ENCODE results near the gene ADRM1. TPM values are rescaled to one million over a fixed set of nuclear protein-coding genes. Genes with fewer than 3 reads are reported as not detected.

ADRM1 gene
- total and polyA plus RNA-seq, 12 donors, result 50.6 to 254 (median 126) TPM

DNA sequence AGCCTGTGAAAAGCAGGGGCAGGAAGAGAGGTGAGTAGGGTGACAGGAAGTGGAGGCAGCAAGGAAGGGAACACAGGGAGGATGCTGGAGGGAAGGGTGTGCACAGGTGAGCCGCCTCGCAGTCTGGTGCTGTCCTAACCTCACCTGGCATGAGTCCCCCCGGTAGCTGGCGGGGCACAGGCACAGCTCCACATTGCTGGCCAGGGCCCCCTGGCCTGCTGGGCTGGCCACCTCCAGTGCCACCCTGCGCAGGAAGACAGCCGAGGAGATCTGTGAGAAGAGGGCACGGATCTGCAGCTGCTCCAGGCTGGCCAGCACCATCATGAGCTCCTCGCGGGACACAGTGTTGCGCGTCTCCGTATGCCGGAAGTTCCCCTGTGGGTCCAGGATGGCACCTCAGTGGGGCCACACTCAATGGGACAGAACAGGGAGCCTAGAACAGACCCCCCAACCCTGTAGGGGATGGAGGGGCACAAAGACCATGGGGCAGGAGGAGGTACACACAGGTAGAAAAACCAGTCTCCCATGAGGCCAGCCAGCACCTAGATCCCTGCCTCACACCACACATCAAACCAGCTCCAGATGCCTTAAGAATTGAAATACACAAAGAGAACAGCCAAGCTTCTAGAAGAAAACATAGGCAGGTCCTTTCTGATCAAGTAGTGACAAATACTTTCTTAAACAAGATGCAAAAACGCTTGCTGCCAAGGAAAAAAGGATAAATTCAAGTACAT lies 22.5 kb downstream of the ADRM1 start:
- H3K4me3 ChIP-seq, result no peak overlapping the region
- no peak for DNase-seq
- H3K27ac ChIP-seq, result no peak overlapping the region
- H3K9me3 ChIP-seq (replicated peaks in 1 of 3), result no peaks in the 10 kb centered on the region
- intact Hi-C loops (cut with DNase I), result no loop called here
- H3K27me3 ChIP-seq, result no peaks in the 10 kb centered on the region
- WGBS, 4 donors, result 87 to 95% (median 91%) methylated on average over 12 to 14 of the region's 14 CpGs
- no peaks in the 10 kb centered on the region for H3K4me1 ChIP-seq (replicated peaks in 1 of 2)
- H3K36me3 ChIP-seq (replicated peaks in 1 of 2), result peaks cover 0 to 79% of the 10 kb centered on the region in 2 donors
- TF ChIP-seq, protein P1, sequence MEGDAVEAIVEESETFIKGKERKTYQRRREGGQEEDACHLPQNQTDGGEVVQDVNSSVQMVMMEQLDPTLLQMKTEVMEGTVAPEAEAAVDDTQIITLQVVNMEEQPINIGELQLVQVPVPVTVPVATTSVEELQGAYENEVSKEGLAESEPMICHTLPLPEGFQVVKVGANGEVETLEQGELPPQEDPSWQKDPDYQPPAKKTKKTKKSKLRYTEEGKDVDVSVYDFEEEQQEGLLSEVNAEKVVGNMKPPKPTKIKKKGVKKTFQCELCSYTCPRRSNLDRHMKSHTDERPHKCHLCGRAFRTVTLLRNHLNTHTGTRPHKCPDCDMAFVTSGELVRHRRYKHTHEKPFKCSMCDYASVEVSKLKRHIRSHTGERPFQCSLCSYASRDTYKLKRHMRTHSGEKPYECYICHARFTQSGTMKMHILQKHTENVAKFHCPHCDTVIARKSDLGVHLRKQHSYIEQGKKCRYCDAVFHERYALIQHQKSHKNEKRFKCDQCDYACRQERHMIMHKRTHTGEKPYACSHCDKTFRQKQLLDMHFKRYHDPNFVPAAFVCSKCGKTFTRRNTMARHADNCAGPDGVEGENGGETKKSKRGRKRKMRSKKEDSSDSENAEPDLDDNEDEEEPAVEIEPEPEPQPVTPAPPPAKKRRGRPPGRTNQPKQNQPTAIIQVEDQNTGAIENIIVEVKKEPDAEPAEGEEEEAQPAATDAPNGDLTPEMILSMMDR (IDR thresholded peaks at IDR 0.05), result no peak
- no peak for TF ChIP-seq POLR2A (IDR thresholded peaks at IDR 0.05)

DNA sequence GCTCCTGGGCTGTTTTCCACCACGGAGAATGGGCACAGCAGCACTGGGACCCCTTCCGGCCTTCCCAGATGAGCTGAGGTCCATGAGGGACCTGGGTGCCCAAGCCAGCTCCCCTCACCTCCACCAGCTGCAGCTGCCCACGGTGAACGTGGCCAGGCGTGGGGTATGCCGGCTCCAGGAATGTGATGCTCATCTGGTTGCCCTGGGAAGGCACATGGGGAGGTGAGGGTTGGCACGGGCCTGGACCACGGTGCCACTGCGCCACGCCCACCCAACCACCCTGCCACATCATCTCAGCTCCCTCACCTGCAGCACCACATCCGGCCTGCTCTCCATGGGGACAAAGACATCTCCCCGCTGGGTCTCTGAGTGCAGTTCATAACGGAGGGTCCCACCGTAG lies 23.8 kb downstream of the ADRM1 start:
- 90 to 95% (median 94%) methylated on average over 9 to 14 of the region's 14 CpGs; no CpG with 5 or more reads in 1 of the 4 donors for WGBS, 4 donors
- intact Hi-C loops (cut with DNase I), result no loop called here
- H3K36me3 ChIP-seq (replicated peaks in 1 of 2), result peaks cover 0 to 85% of the 10 kb centered on the region in 2 donors
- TF ChIP-seq, protein P1 (IDR thresholded peaks at IDR 0.05), result no peak
- no peak for TF ChIP-seq POLR2A (IDR thresholded peaks at IDR 0.05)
- H3K4me3 ChIP-seq, result no peak overlapping the region
- DNase-seq, result no peak
- no peaks in the 10 kb centered on the region for H3K27me3 ChIP-seq
- H3K4me1 ChIP-seq (replicated peaks in 1 of 2), result no peaks in the 10 kb centered on the region
- no peaks in the 10 kb centered on the region for H3K9me3 ChIP-seq (replicated peaks in 1 of 3)
- no peak overlapping the region for H3K27ac ChIP-seq

DNA sequence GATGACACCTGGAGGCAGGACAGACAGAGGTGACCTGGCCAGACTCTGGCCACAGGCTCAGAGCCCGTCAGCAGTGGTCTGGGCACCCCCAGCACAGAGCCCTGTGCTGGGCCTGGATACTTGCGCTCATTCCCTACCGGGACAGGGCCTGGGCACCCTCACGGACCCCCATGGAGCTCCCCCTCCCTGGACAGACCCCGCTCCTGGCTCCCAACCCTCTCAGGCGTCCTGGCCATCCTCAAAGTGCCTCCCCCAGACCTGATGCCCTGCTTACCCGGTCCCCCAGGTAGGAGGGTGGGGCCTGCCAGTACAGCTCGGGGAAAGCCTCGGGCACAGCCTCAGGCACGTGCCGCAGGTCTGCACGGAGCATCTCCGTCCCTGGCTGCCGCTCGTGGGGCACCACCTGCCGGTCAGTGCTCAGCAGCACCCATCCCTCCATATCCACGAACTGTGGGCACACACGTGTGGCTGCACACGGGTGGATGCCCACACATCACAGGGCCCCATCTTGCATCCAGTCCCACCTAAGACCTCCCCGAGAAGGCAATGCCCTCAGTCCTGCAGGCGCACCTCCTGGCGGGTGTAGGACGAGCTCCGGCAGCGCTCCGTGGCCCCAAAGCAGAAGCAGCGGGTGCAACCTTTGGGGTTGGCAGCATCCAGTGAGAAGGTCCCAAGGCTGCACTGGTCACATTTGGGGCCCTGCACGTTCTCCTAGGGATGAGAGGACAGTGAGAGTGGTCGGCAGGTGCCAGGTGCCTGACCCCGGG lies 24.3 kb downstream of the ADRM1 start:
- Histone ChIP-seq H3K36me3 (replicated peaks in 1 of 2) (peaks cover 0 to 86% of the 10 kb centered on the region in 2 donors), H3K9me3 (replicated peaks in 1 of 3) (no peaks in the 10 kb centered on the region), H3K4me3 (no peak overlapping the region), H3K27me3 (no peaks in the 10 kb centered on the region), H3K4me1 (replicated peaks in 1 of 2) (no peaks in the 10 kb centered on the region), H3K27ac (no peak overlapping the region)
- 87 to 89% (median 87%) methylated on average over 13 to 30 of the region's 30 CpGs for WGBS, 4 donors
- intact Hi-C loops (cut with DNase I), result no loop called here
- no peak for DNase-seq
- TF ChIP-seq, protein P1 (IDR thresholded peaks at IDR 0.05), result no peak
- TF ChIP-seq POLR2A (IDR thresholded peaks at IDR 0.05), result no peak

DNA sequence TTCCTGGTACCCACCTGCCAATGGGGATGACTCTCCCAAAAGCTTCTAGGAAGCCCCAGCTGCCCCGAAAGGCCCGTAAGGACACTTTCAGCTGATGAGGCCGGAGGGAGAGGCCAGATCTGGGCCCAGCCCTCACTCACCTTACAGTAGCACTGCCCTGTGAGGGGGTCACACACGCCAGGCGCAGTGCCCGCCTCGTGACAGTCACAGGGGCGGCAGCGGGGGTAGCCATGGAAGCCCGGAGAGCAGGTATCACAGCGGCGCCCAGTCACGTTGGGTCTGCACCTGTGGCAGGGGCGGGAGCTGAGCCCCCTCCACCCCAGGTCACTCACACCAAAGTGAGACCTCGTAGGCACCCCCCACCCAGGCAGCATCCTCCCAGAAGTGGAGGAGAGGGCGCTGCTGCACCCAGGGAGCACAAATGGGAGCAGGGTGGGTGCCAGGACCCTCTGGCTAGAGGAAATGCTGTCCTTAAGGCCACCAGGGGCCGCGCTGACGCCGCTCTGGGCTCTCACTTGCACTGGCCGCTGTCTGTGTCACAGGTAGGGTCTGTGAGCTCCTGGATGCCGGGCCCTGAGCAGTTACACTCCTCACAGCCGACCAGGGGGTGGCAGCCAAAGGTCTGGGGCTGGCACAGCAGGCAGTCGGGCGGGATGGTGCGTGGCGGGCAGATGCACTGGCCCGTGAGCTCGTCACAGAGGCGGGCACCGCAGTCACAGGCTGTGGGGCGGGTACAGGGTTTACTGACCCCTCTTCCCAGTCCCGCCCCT lies 25.1 kb downstream of the ADRM1 start:
- Histone ChIP-seq H3K27ac (no peak overlapping the region), H3K4me1 (replicated peaks in 1 of 2) (no peaks in the 10 kb centered on the region), H3K4me3 (no peak overlapping the region), H3K36me3 (replicated peaks in 1 of 2) (peaks cover 0 to 92% of the 10 kb centered on the region in 2 donors), H3K27me3 (no peaks in the 10 kb centered on the region), H3K9me3 (replicated peaks in 1 of 3) (no peaks in the 10 kb centered on the region)
- intact Hi-C loops (cut with DNase I), result no loop called here
- DNase-seq, result no peak
- no peak for TF ChIP-seq POLR2A (IDR thresholded peaks at IDR 0.05)
- TF ChIP-seq, protein P1 (IDR thresholded peaks at IDR 0.05), result no peak
- WGBS, 4 donors, result 92 to 98% (median 95%) methylated on average over 8 to 33 of the region's 33 CpGs

All from adrenal gland (tissue), 12 donors.